ENCODE measurements around the gene CALCA.

The CALCA gene

GRCh38 chr11:14942745-14943144 is 29.4 kb downstream of the CALCA start:
- DNase-seq: no peak

DNA sequence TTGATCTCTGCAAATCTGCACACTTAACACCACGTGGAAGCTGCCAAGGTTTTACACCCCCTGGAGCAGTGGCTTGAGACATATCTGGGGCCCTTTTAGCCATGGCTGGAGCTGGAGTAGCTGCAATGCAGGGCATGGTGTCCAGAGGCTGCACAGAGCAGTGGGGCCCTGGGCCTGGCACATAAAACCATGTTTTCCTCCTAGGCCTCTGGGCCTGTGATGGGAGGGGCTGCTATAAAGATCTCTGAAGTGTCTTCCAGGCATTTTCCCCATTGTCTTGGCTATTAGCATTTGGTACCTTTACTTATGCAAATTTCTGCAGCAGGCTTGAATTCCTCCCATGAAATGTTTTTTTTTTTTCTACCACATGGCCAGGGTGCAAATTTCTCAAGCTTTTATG is 33.2 kb downstream of the CALCA start:
- no peak for DNase-seq

GRCh38 chr11:14934641-14935351 is 37.4 kb downstream of the CALCA start:
- no peak for DNase-seq

GRCh38 chr11:14932447-14932846 is 39.7 kb downstream of the CALCA start:
- no peak for DNase-seq

DNA sequence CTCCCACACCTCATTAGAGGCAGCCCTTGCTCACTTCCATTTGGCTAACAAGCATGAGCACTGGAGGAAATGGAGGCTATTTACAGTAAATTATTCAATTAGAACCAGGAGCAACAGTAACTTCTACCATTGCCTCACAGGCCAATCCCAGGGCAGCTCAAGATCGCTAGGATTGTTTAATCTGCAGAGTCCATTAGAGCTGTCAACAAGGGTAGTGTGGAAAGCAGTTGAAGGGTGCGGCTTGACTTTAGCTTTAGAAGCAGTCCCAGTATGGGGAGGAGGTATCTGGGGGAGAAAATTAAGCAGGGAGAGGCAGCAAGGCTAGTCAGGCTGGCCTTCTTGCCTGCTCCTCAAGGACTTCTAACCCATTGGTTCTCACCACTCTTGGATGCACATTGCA is 41.8 kb downstream of the CALCA start:
- DNase-seq: no peak

DNA sequence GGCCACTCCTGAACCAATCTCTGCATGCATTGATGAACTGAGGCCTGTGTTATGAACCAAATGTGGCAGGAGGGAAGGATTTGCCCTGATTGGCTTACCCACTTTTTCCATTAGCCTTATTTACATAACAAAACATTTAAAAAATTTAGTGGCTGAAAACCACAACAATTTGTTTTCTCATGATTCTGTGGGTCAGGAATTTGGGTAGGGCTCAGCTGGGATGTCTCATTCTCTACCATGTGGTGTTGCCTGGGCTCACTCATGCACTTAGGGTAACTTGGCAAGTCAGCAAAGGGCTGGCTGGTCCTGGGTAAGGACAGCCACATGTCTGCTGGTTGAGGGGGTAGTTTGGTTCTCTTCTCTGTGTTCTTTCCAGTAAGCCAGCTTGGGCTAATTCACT is 45.0 kb downstream of the CALCA start:
- DNase-seq: no peak

GRCh38 chr11:14924318-14924717 is 47.8 kb downstream of the CALCA start:
- no peak for DNase-seq
